ENCODE measurements around the gene SMURF2.
"Not testable (repeated sequence)": the region's sequence is repeated elsewhere in the genome, so short reads cannot be mapped to it uniquely, and the experiment has no call there.

The SMURF2 gene

GRCh38 chr17:64596439-64596838, 65.7 kb downstream of the SMURF2 start:
- no peak for DNase-seq (ENCODE audit: low read depth)

GRCh38 chr17:64591944-64592343, 70.2 kb downstream of the SMURF2 start:
- no peak for DNase-seq (ENCODE audit: low read depth)

- DNase-seq (ENCODE audit: low read depth): no peak
These were observed 77.0 kb downstream of the SMURF2 start for GRCh38 chr17:64585146-64585545.

- DNase-seq (ENCODE audit: low read depth): no peak
These were observed 79.1 kb downstream of the SMURF2 start for GRCh38 chr17:64583038-64583437.

GRCh38 chr17:64580384-64581315, 81.5 kb downstream of the SMURF2 start:
- DNase-seq (ENCODE audit: low read depth): no peak

- no peak for DNase-seq (ENCODE audit: low read depth)
These were observed 82.2 kb downstream of the SMURF2 start for GRCh38 chr17:64579917-64580316.

GRCh38 chr17:64577025-64577424, 85.1 kb downstream of the SMURF2 start:
- not testable (repeated sequence) for DNase-seq (ENCODE audit: low read depth)

GRCh38 chr17:64575431-64575830, 86.7 kb downstream of the SMURF2 start:
- DNase-seq (ENCODE audit: low read depth): no peak

GRCh38 chr17:64574646-64575045, 87.5 kb downstream of the SMURF2 start:
- DNase-seq (ENCODE audit: low read depth): no peak

GRCh38 chr17:64573214-64573613, 88.9 kb downstream of the SMURF2 start:
- DNase-seq (ENCODE audit: low read depth): no peak

GRCh38 chr17:64572682-64573154, 89.4 kb downstream of the SMURF2 start:
- no peak for DNase-seq (ENCODE audit: low read depth)

GRCh38 chr17:64571746-64572145, 90.4 kb downstream of the SMURF2 start:
- no peak for DNase-seq (ENCODE audit: low read depth)

- no peak for DNase-seq (ENCODE audit: low read depth)
These were observed 96.5 kb downstream of the SMURF2 start for GRCh38 chr17:64565563-64565962.

- DNase-seq (ENCODE audit: low read depth): no peak
These were observed 98.0 kb downstream of the SMURF2 start for GRCh38 chr17:64564098-64564497.

GRCh38 chr17:64555281-64555680, 106.8 kb downstream of the SMURF2 start:
- DNase-seq (ENCODE audit: low read depth): no peak

- no peak for DNase-seq (ENCODE audit: low read depth)
These were observed 108.0 kb downstream of the SMURF2 start for GRCh38 chr17:64554028-64554637.

- DNase-seq (ENCODE audit: low read depth): no peak
These were observed 110.6 kb downstream of the SMURF2 start for GRCh38 chr17:64551461-64551860.

- no peak for DNase-seq (ENCODE audit: low read depth)
These were observed 114.8 kb downstream of the SMURF2 start for GRCh38 chr17:64547319-64547718.

- DNase-seq (ENCODE audit: low read depth): no peak
These were observed 115.4 kb downstream of the SMURF2 start for GRCh38 chr17:64546716-64547115.

- DNase-seq (ENCODE audit: low read depth): no peak
These were observed 117.4 kb downstream of the SMURF2 start for GRCh38 chr17:64544742-64545141.

- DNase-seq (ENCODE audit: low read depth): no peak
These were observed 121.9 kb downstream of the SMURF2 start for GRCh38 chr17:64540118-64540776.

GRCh38 chr17:64538508-64539130, 123.5 kb downstream of the SMURF2 start:
- no peak for DNase-seq (ENCODE audit: low read depth)

All from stimulated activated CD8-positive, alpha-beta memory T cell treated with anti-CD3 and anti-CD28 coated beads, Interleukin-4, amount 100 ng/mL, for 24 hours (primary cell).